Stomach (tissue), 4 donors: ENCODE results near the gene ITPRID2.

Experiments used
- POLR2A ChIP-seq, 4 donors: fragments of 450-650 bp; IDR thresholded peaks; one replicate each; pipeline ENCODE4 v1.6.1; 2016; ENCODE audit warnings: antibody characterized with exemption in 4 of 4, control low read depth in 2 of 4, mild to moderate bottlenecking in 1 of 4, moderate library complexity in 1 of 4
- POLR2AphosphoS5 ChIP-seq, 3 donors: sonication (generic); formaldehyde crosslinking; IDR thresholded peaks; one replicate each; pipeline ENCODE4 v1.6.1; 2016; ENCODE audit warnings: antibody characterized with exemption in 3 of 3
- TF ChIP-seq, protein P1 (sequence below), 7 experiments: fragments of 450-650 bp in 4 of 7; fragments of 200-600 bp in 3 of 7; sonication (generic) in 3 of 7; IDR thresholded peaks; one replicate each; pipeline ENCODE4 v1.5.1; 2016 to 2019; ENCODE audit warnings: antibody characterized with exemption in 7 of 7, control low read depth in 2 of 7, mild to moderate bottlenecking in 1 of 7

DNA sequence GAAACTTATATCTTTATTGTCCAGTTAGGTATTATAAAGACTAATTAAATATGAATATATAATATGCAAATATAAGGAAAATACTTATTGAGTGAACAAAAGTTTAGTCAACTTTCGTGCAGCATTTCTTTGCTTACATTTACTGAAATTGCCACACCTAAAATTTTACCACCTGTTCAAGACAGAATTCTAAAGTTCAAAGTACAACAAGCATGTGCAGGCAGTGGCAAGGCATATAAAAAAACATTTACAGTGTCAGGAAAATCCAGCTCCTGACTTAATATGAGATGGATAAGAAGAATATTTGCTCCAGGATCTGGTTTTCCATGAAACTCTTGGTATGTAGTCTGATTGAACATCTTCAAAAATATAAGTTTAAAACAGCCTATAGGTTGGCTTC, 4.8 kb downstream of the ITPRID2 start:
- no peak for TF ChIP-seq POLR2A (IDR thresholded peaks at IDR 0.05)
- TF ChIP-seq, protein P1, sequence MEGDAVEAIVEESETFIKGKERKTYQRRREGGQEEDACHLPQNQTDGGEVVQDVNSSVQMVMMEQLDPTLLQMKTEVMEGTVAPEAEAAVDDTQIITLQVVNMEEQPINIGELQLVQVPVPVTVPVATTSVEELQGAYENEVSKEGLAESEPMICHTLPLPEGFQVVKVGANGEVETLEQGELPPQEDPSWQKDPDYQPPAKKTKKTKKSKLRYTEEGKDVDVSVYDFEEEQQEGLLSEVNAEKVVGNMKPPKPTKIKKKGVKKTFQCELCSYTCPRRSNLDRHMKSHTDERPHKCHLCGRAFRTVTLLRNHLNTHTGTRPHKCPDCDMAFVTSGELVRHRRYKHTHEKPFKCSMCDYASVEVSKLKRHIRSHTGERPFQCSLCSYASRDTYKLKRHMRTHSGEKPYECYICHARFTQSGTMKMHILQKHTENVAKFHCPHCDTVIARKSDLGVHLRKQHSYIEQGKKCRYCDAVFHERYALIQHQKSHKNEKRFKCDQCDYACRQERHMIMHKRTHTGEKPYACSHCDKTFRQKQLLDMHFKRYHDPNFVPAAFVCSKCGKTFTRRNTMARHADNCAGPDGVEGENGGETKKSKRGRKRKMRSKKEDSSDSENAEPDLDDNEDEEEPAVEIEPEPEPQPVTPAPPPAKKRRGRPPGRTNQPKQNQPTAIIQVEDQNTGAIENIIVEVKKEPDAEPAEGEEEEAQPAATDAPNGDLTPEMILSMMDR (IDR thresholded peaks at IDR 0.05), result no peak
- no peak for TF ChIP-seq POLR2AphosphoS5 (IDR thresholded peaks at IDR 0.05)
